Mucosa of descending colon (tissue), 3 donors: ENCODE results near the gene NME2. TPM values are rescaled to one million over a fixed set of nuclear protein-coding genes. Genes with fewer than 3 reads are reported as not detected.
A peak's percentile ranks its signal among the peaks of the same experiment; 100 is the strongest.
"Not testable (repeated sequence)": the region's sequence is repeated elsewhere in the genome, so short reads cannot be mapped to it uniquely, and the experiment has no call there.

Source experiments
- ATAC-seq: fragments of 200-7000 bp; cut with Tn5 transposase; one replicate; pipeline ENCODE4 v1.9.1; 2020; ENCODE audit warnings: mild to moderate bottlenecking, moderate library complexity
- DNase-seq, 3 donors: peaks; one replicate each; pipeline ENCODE4 v3.0.0-alpha.2; 2020
- H3K36me3 ChIP-seq: fragments of 200-600 bp; one replicate; pipeline ENCODE4 v1.8.0; 2021; ENCODE audit warnings: low read depth, mild to moderate bottlenecking
- H3K4me1 ChIP-seq: fragments of 200-600 bp; one replicate; pipeline ENCODE4 v1.8.0; 2021; ENCODE audit warnings: low read depth, mild to moderate bottlenecking
- H3K4me3 ChIP-seq: fragments of 200-600 bp; one replicate; pipeline ENCODE4 v1.8.0; 2021; ENCODE audit warnings: mild to moderate bottlenecking
- H3K9me3 ChIP-seq: fragments of 200-600 bp; one replicate; pipeline ENCODE4 v1.8.0; 2021; ENCODE audit warnings: mild to moderate bottlenecking
- intact Hi-C, 2 donors: fragments of 100-400 bp; cut with DNase I in 1 of 2; cut with micrococcal nuclease in 1 of 2; formaldehyde crosslinking; loops; one replicate each; pipeline versions ENCODE4 v1.11.0 to v1.11.1; 2022; cut with DNase I, micrococcal nuclease
- total RNA-seq, 3 donors: library from RNA; stranded (reverse); fragmentation: NEBNext Ultra II Directional in 2 of 3; extraction: Animal tissue kit (Norgen Biotek cat#: 25700) in 2 of 3; gene quantifications; one replicate each; pipeline versions ENCODE4 v1.2.1 to v1.2.4, GENCODE V29; 2021 to 2023
- TF ChIP-seq, protein P1 (sequence below): fragments of 200-600 bp; IDR thresholded peaks from one replicate; pipeline ENCODE4 v1.8.0; 2022; ENCODE audit warnings: antibody characterized with exemption, mild to moderate bottlenecking
- donor health status: DM: no; HTN: no; CAD: no; lungs with moderate emphysema.
- donor health status: DM: no; HTN: no; CAD: no.
- donor health status: DM: no; HTN: yes; CAD: no.

Gene NME2
- total RNA-seq, 3 donors from 2014 or later, result 306 to 433 (median 397) TPM

GRCh38 chr17:51166987-51167931, 1.0 kb downstream of the NME2 start:
- TF ChIP-seq, protein P1, sequence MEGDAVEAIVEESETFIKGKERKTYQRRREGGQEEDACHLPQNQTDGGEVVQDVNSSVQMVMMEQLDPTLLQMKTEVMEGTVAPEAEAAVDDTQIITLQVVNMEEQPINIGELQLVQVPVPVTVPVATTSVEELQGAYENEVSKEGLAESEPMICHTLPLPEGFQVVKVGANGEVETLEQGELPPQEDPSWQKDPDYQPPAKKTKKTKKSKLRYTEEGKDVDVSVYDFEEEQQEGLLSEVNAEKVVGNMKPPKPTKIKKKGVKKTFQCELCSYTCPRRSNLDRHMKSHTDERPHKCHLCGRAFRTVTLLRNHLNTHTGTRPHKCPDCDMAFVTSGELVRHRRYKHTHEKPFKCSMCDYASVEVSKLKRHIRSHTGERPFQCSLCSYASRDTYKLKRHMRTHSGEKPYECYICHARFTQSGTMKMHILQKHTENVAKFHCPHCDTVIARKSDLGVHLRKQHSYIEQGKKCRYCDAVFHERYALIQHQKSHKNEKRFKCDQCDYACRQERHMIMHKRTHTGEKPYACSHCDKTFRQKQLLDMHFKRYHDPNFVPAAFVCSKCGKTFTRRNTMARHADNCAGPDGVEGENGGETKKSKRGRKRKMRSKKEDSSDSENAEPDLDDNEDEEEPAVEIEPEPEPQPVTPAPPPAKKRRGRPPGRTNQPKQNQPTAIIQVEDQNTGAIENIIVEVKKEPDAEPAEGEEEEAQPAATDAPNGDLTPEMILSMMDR, result peak; percentile 71
- Histone ChIP-seq H3K4me3 (peak overlapping the region; percentile 63), H3K36me3 (no peaks in the 10 kb centered on the region), H3K9me3 (no peaks in the 10 kb centered on the region), H3K4me1 (peaks cover 9% of the 10 kb centered on the region)
- peak; percentile 63 to 80 (median 76) for DNase-seq
- peak; percentile 60 for ATAC-seq
- intact Hi-C loops, result no loop called here

- intact Hi-C loops, result no loop called here
- Histone ChIP-seq H3K36me3 (no peaks in the 10 kb centered on the region), H3K9me3 (no peaks in the 10 kb centered on the region), H3K4me1 (peaks cover 9% of the 10 kb centered on the region), H3K4me3 (no peak overlapping the region)
- TF ChIP-seq, protein P1, result no peak
- ATAC-seq (no peak), DNase-seq (no peak)
Measured at GRCh38 chr17:51169340-51169739, 3.1 kb downstream of the NME2 start.

DNA sequence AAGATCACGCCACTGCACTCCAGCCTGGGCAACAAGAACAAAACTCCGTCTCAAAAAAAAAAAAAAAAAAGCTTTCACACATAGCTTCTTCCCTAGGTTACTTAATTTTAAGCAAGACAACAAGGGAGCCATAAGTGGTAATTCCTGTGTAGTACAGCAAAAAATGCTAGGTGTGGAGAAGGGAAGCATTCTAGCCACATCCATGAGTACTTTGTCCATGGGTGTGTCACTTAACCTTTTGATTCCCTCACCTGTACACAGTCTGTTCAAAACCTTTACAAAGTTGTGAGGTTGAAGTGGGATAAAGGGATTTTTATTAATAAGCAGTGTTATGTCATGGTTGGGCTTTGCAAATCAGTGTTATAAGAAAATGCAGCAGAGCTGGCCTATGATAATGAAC, 4.5 kb downstream of the NME2 start:
- no peak for DNase-seq

GRCh38 chr17:51172030-51172429, 5.8 kb downstream of the NME2 start:
- H3K4me1 ChIP-seq, H3K9me3 ChIP-seq, H3K36me3 ChIP-seq, DNase-seq, ATAC-seq, intact Hi-C loops, H3K4me3 ChIP-seq: not testable (repeated sequence)

More for the DNA sequence above, 4.5 kb downstream of the NME2 start:
- no peak for ATAC-seq
- TF ChIP-seq, protein P1, result no peak
- Histone ChIP-seq H3K4me1 (peaks cover 9% of the 10 kb centered on the region), H3K9me3 (no peaks in the 10 kb centered on the region), H3K4me3 (no peak overlapping the region), H3K36me3 (no peaks in the 10 kb centered on the region)
- intact Hi-C loops, result no loop called here

- no peaks in the 10 kb centered on the region for H3K4me1 ChIP-seq
- DNase-seq (no peak), ATAC-seq (no peak)
- TF ChIP-seq, protein P1, result no peak
- no peaks in the 10 kb centered on the region for H3K9me3 ChIP-seq
- H3K4me3 ChIP-seq, result no peak overlapping the region
- intact Hi-C loops, result no loop called here
- no peaks in the 10 kb centered on the region for H3K36me3 ChIP-seq
Measured at GRCh38 chr17:51180486-51180885, 14.3 kb downstream of the NME2 start.

DNA sequence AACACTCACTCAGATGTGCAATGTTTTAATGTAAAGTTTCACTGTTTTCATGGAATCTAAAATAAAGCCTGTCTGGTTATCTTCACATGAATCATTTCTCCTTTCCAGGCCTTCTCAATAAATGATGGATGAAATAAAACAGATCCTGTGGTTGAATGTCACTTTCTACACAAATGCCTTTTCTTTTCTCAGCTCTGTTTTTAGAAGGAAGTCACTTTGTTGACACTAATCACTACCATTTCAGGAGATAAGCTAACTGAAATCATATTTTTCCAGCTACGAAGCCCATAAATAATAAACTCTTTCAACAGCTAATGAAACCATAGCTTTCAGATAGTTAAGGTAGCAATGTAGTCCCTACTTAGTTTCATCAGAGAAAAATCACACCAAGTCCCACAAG, 17.9 kb downstream of the NME2 start:
- intact Hi-C loops, result no loop called here
- no peak for DNase-seq
- no peaks in the 10 kb centered on the region for H3K36me3 ChIP-seq
- TF ChIP-seq, protein P1, result no peak
- no peaks in the 10 kb centered on the region for H3K9me3 ChIP-seq
- no peaks in the 10 kb centered on the region for H3K4me1 ChIP-seq
- no peak for ATAC-seq
- no peak overlapping the region for H3K4me3 ChIP-seq
